MCF 10A (cell line): Measurements from ENCODE around the gene NR3C1. TPM values are rescaled to one million over a fixed set of nuclear protein-coding genes. Genes with fewer than 3 reads are reported as not detected.
A peak's percentile ranks its signal among the peaks of the same experiment; 100 is the strongest.

ENCODE experiments used
- BruUV-seq: library from RNA; stranded (reverse); fragments of 400-500 nt; replicated peaks from 2 replicates; lab custom pipeline; 2021; lab: Mats Ljungman, UMichigan
- CTCF ChIA-PET: fragments of 300-600 bp; sonication (Branson Sonifier 250); formaldehyde crosslinking; extraction: SDS; loops from one replicate; lab custom pipeline; 2021; ENCODE audit warnings: antibody characterized with exemption, inconsistent platforms; lab: Yijun Ruan, JAX
- POLR2A ChIA-PET: fragments of 300-600, 350-650 bp; sonication (Branson Sonifier 250); formaldehyde crosslinking; extraction: SDS; loops from one replicate; lab custom pipeline; 2020; ENCODE audit warnings: antibody characterized with exemption, inconsistent platforms; lab: Yijun Ruan, JAX
- DNase-seq: peaks from one replicate; pipeline ENCODE4 v3.0.0-alpha.2; 2018; ENCODE audit not compliant: unreplicated experiment
- H3K27ac Mint-ChIP-seq: one replicate; pipeline ENCODE4 v1.8.0; 2022; ENCODE audit warnings: mild to moderate bottlenecking, low read depth, mixed read lengths; ENCODE audit not compliant: unreplicated experiment
- H3K27me3 Mint-ChIP-seq: one replicate; pipeline ENCODE4 v1.8.0; 2022; ENCODE audit warnings: mixed read lengths; ENCODE audit not compliant: insufficient read depth, unreplicated experiment
- H3K36me3 Mint-ChIP-seq: one replicate; pipeline ENCODE4 v1.8.0; 2022; ENCODE audit warnings: mild to moderate bottlenecking, moderate library complexity, mixed read lengths; ENCODE audit not compliant: insufficient read depth, unreplicated experiment
- H3K4me1 Mint-ChIP-seq: one replicate; pipeline ENCODE4 v1.8.0; 2022; ENCODE audit warnings: mixed read lengths; ENCODE audit not compliant: insufficient read depth, unreplicated experiment
- H3K4me3 Mint-ChIP-seq: one replicate; pipeline ENCODE4 v1.8.0; 2022; ENCODE audit warnings: mild to moderate bottlenecking, moderate library complexity, mixed read lengths; ENCODE audit not compliant: unreplicated experiment
- H3K9me3 Mint-ChIP-seq: one replicate; pipeline ENCODE4 v1.8.0; 2022; ENCODE audit warnings: mixed read lengths; ENCODE audit not compliant: unreplicated experiment
- intact Hi-C: fragments of 100-400 bp; cut with micrococcal nuclease; formaldehyde crosslinking; loops from 2 replicates; pipeline ENCODE4 v1.14.1; 2022
- total RNA-seq: library from RNA; stranded (reverse); gene quantifications from 2 replicates; pipeline ENCODE4 v1.2.3, GENCODE V29; 2022
- TF ChIP-seq, protein P1 (sequence below): fragments of 200-600 bp; IDR thresholded peaks from one replicate; pipeline ENCODE4 v1.8.0; 2022; ENCODE audit warnings: antibody characterized with exemption, mild to moderate bottlenecking; ENCODE audit not compliant: unreplicated experiment

NR3C1 gene
- total RNA-seq, 1 experiment from 2014 or later, result 92.9 TPM

DNA sequence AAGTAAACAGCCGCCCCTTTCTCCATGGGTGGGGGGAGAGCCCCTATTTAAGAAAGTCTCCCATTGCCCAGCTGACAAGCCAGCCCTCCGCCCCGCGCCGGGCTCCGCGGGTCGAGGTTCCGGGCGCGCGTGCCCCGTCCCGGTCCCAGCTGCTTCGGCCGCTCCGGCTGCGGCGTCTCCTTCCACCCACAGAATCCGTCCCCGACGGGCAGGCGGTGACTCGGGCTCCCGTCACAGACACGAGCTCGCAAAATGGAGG, 223 bp downstream of the NR3C1 start:
- peak overlapping the region; percentile 99 for H3K27ac Mint-ChIP-seq
- peak overlapping the region; percentile 98 for H3K4me3 Mint-ChIP-seq
- BruUV-seq, result no TSS peak
- POLR2A ChIA-PET, result interaction anchor here (0.6 to 7.3 kb wide), 51 partner anchors 10 to 767 kb away, joined by 3 to 116 read pairs (median 5); partner anchors contain the start of genes KCTD16 and YIPF5
- no peaks in the 10 kb centered on the region for H3K27me3 Mint-ChIP-seq
- TF ChIP-seq, protein P1, sequence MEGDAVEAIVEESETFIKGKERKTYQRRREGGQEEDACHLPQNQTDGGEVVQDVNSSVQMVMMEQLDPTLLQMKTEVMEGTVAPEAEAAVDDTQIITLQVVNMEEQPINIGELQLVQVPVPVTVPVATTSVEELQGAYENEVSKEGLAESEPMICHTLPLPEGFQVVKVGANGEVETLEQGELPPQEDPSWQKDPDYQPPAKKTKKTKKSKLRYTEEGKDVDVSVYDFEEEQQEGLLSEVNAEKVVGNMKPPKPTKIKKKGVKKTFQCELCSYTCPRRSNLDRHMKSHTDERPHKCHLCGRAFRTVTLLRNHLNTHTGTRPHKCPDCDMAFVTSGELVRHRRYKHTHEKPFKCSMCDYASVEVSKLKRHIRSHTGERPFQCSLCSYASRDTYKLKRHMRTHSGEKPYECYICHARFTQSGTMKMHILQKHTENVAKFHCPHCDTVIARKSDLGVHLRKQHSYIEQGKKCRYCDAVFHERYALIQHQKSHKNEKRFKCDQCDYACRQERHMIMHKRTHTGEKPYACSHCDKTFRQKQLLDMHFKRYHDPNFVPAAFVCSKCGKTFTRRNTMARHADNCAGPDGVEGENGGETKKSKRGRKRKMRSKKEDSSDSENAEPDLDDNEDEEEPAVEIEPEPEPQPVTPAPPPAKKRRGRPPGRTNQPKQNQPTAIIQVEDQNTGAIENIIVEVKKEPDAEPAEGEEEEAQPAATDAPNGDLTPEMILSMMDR, result no peak
- CTCF ChIA-PET, result interaction anchor here (0.6 to 3.0 kb wide), 35 partner anchors 10 to 1407 kb away, joined by 3 to 34 read pairs (median 5); no protein-coding TSS in a partner anchor
- H3K9me3 Mint-ChIP-seq, result no peaks in the 10 kb centered on the region
- DNase-seq, result no peak
- intact Hi-C loops, result loop anchor here (1.0 to 5.0 kb wide), 3 partner anchors 159 to 387 kb away; no protein-coding TSS in a partner anchor
- H3K4me1 Mint-ChIP-seq, result peaks cover 29% of the 10 kb centered on the region
- H3K36me3 Mint-ChIP-seq, result peaks cover 27% of the 10 kb centered on the region

DNA sequence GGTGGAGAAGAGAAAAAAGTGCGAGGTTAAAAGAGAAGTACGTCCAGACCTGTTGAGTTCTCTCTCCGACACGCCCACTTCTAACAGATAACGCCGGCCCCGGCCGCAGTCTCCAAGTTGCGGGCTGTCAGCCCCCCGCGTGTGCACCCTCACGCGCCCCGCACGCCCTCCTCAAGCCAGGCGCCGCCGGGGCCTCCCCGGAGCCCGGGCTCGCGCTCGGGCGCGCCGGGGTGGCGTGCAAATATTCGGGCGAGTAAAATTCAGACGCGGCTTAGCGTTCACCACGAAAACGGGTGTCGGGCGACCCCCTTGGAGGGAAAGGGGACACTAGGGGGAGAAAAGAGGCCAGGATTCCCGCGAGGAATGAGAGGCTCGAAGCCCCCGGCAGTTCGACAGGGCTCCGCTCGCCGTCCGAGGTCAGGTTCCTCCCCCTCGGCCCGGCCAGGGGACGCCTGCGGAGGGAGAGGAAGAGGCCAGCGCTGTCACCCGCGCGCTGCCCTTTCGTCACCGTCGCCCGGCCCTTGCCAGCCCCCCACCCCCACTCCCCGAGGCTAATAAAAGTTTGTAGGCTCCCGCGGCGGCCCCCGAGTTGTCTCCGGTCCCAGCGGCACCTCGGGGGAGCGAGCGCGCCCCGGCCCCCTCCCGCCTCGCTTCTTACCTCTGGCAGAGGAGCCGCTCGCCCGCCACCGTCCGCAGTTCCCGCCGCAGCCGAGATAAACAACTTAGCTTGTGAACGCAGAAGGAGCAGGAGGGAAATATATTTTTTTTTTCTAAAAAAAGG, 743 bp downstream of the NR3C1 start:
- ChIA-PET CTCF (interaction anchor here (0.6 to 3.0 kb wide), 32 partner anchors 9 to 1407 kb away, joined by 3 to 34 read pairs (median 6); no protein-coding TSS in a partner anchor), POLR2A (interaction anchor here (0.6 to 9.6 kb wide), 52 partner anchors 10 to 768 kb away, joined by 3 to 116 read pairs (median 6); partner anchors contain the start of genes KCTD16 and YIPF5)
- BruUV-seq, result no TSS peak
- TF ChIP-seq, protein P1, result no peak
- no peaks in the 10 kb centered on the region for H3K9me3 Mint-ChIP-seq
- H3K4me1 Mint-ChIP-seq, result peaks cover 29% of the 10 kb centered on the region
- peak overlapping the region; percentile 99 for H3K27ac Mint-ChIP-seq
- peak; percentile 78 for DNase-seq
- intact Hi-C loops, result loop anchor here (1.0 to 5.0 kb wide), 5 partner anchors 158 to 480 kb away; no protein-coding TSS in a partner anchor
- peaks cover 28% of the 10 kb centered on the region for H3K36me3 Mint-ChIP-seq
- peak overlapping the region; percentile 98 for H3K4me3 Mint-ChIP-seq
- no peaks in the 10 kb centered on the region for H3K27me3 Mint-ChIP-seq

DNA sequence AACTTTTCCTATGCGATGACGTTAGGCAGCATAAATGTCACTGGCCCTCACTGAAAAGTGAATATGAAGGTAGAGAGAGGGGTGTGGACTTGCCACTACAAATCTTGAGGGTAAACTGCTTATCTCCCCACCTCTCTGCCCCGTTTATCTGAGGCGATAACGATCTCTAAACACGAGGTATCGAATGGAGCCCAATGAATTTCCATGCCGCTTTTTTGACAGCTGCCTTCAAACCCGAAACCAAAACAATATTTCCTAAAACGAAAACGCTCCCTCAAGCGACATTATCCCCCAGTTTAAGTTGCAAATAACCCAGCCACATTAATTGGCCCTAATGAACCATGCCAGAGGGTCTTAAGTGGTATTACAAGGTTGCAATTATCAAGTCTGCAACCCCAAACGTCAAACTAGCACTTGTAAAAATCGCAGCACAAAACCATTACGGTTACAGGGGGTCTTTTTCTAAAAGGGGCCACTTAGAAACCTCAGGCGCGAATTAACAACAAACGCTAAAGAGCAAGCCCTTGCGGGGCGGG, 1.4 kb downstream of the NR3C1 start:
- H3K27me3 Mint-ChIP-seq, result no peaks in the 10 kb centered on the region
- BruUV-seq, result no TSS peak
- TF ChIP-seq, protein P1, result no peak
- H3K4me1 Mint-ChIP-seq, result peaks cover 29% of the 10 kb centered on the region
- ChIA-PET CTCF (interaction anchor here (0.7 to 2.5 kb wide), 7 partner anchors 52 to 486 kb away, joined by 3 to 10 read pairs (median 4); no protein-coding TSS in a partner anchor), POLR2A (interaction anchor here (0.7 to 9.6 kb wide), 25 partner anchors 10 to 768 kb away, joined by 3 to 116 read pairs (median 13); partner anchors contain the start of genes KCTD16 and YIPF5)
- intact Hi-C loops, result loop anchor here (1.0 to 5.0 kb wide), 3 partner anchors 225 to 480 kb away; no protein-coding TSS in a partner anchor
- peaks cover 28% of the 10 kb centered on the region for H3K36me3 Mint-ChIP-seq
- H3K4me3 Mint-ChIP-seq, result peak overlapping the region; percentile 98
- H3K9me3 Mint-ChIP-seq, result no peaks in the 10 kb centered on the region
- peak; percentile 64 for DNase-seq
- peak overlapping the region; percentile 99 for H3K27ac Mint-ChIP-seq
